HFF-Myc (cell line): ENCODE results near the gene FRMPD1.

Experiments used
- DNase-seq: peaks from one replicate; pipeline ENCODE4 v3.0.0-alpha.2; 2011; ENCODE audit warnings: low read depth; ENCODE audit errors: extremely low read depth
- H3K4me3 ChIP-seq: replicated peaks from 2 replicates; pipeline ENCODE4 v1.5.1; 2011; ENCODE audit warnings: low read depth, mild to moderate bottlenecking, control low read depth, low read length
- CTCF ChIP-seq: IDR thresholded peaks from 2 replicates; pipeline ENCODE4 v1.5.1; 2012; ENCODE audit warnings: mild to moderate bottlenecking, low read depth, low read length, control low read depth; ENCODE audit errors: missing control alignments

FRMPD1 gene

GRCh38 chr9:37656936-37657335, 6.2 kb downstream of the FRMPD1 start:
- DNase-seq, result no peak
- no peak overlapping the region for H3K4me3 ChIP-seq
- TF ChIP-seq CTCF, result no peak

- H3K4me3 ChIP-seq, result no peak overlapping the region
- DNase-seq, result peak; percentile 15
- TF ChIP-seq CTCF, result no peak
Measured at GRCh38 chr9:37660691-37661090, 9.9 kb downstream of the FRMPD1 start.

GRCh38 chr9:37663926-37664325, 13.2 kb downstream of the FRMPD1 start:
- DNase-seq, result no peak
- no peak overlapping the region for H3K4me3 ChIP-seq
- TF ChIP-seq CTCF, result no peak

GRCh38 chr9:37667706-37668105, 17.0 kb downstream of the FRMPD1 start:
- no peak for TF ChIP-seq CTCF
- no peak overlapping the region for H3K4me3 ChIP-seq
- no peak for DNase-seq

- H3K4me3 ChIP-seq, result no peak overlapping the region
- no peak for TF ChIP-seq CTCF
- no peak for DNase-seq
Measured at GRCh38 chr9:37668116-37668601, 17.4 kb downstream of the FRMPD1 start.

GRCh38 chr9:37669232-37669631, 18.5 kb downstream of the FRMPD1 start:
- no peak overlapping the region for H3K4me3 ChIP-seq
- no peak for TF ChIP-seq CTCF
- DNase-seq, result no peak

GRCh38 chr9:37675661-37676060, 24.9 kb downstream of the FRMPD1 start:
- H3K4me3 ChIP-seq, result no peak overlapping the region
- TF ChIP-seq CTCF, result no peak
- DNase-seq, result no peak
